Measurements from ENCODE around the gene DEPDC1B.
"Not testable (repeated sequence)": the region's sequence is repeated elsewhere in the genome, so short reads cannot be mapped to it uniquely, and the experiment has no call there.

GRCh38 chr5:60730858-60731257, 30.9 kb upstream of the DEPDC1B start:
- TF ChIP-seq POLR2A, CTCF (IDR thresholded peaks at IDR 0.05): not testable (repeated sequence)
